ENCODE measurements around the gene ST6GALNAC1.

GRCh38 chr17:76667491-76667755 lies 23.9 kb upstream of the ST6GALNAC1 start:
- TF ChIP-seq CTCF (IDR thresholded peaks at IDR 0.05) (no peak), POLR2AphosphoS5 (IDR thresholded peaks at IDR 0.05; ENCODE audit: insufficient read depth in 1 of 2, low read depth in 1 of 2) (no peak), POLR2A (IDR thresholded peaks at IDR 0.05) (no peak)

All from vagina (tissue), 2 donors.